ENCODE results near the gene PPRC1.

DNA sequence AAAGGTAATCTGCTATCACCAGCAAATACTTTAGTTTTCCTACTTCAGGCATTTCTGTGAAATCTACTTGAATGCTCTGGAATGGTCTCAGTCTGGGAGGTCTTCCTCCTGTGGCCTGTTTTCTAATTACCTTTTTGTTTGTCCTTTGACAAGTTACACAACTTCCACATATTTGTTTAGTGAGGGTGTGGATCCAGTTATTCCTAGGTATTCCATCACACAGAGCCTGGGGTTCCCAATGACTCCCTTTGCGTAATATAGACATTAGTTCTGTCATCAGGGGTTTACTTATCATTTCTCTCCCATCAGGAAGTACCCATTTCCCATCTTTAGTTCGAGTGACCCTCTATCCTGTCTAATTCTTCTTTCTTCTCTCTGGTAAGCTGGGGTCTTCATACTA lies 65.2 kb downstream of the PPRC1 start:
- TF ChIP-seq, protein P1, sequence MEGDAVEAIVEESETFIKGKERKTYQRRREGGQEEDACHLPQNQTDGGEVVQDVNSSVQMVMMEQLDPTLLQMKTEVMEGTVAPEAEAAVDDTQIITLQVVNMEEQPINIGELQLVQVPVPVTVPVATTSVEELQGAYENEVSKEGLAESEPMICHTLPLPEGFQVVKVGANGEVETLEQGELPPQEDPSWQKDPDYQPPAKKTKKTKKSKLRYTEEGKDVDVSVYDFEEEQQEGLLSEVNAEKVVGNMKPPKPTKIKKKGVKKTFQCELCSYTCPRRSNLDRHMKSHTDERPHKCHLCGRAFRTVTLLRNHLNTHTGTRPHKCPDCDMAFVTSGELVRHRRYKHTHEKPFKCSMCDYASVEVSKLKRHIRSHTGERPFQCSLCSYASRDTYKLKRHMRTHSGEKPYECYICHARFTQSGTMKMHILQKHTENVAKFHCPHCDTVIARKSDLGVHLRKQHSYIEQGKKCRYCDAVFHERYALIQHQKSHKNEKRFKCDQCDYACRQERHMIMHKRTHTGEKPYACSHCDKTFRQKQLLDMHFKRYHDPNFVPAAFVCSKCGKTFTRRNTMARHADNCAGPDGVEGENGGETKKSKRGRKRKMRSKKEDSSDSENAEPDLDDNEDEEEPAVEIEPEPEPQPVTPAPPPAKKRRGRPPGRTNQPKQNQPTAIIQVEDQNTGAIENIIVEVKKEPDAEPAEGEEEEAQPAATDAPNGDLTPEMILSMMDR (IDR thresholded peaks at IDR 0.05) = no peak
- TF ChIP-seq POLR2A (IDR thresholded peaks at IDR 0.05) = no peak

Measured in testis (tissue), 2 donors.